ENCODE measurements around the gene SNAP29. TPM values are rescaled to one million over a fixed set of nuclear protein-coding genes. Genes with fewer than 3 reads are reported as not detected.

SNAP29 gene
- total and polyA plus RNA-seq, 2 donors (not counting 3 experiments of a cell fraction or from before 2014, with no cell fraction given): 16.4 to 26.7 TPM

DNA sequence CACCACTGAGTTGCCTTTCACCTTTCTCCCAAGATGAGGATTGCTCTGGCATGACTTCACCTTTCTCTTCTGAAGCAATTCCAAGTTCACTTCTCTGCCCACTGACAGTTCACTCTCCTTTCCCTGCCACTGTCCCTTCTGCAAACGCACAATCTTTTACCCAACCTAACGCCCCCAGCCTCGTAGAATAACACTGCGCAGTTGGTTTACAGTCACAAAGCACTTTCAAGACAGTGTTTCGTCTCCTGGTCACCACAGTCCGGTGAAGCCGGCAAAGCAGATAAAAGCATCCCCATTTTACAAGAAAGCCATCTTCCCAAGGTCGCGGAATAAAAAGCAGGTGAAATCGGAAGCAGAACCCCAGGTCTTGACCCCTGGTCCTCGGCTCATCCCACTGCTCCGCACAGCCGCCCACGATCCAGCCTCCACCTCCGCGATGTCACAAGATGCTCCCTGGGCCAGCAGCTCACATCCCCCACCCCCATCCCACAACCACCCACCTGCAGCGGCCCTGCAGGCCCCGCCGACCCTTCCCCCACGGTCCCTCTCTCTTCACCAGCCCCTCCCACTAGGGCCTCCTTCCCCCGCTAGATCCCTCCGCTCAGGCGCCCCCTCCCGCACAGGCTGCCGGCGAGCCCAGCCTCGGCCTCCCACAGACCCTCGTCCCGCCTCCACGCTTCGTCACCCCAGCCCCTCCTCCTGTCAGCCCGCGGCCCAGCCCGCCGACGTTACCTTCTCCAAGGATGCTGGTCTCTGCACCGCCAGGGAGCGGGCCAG is 781 bp upstream of the SNAP29 start:
- Histone ChIP-seq H2AFZ (ENCODE audit: low read depth, low read length) (peak overlapping the region; percentile 81), H3K36me3 (ENCODE audit: control insufficient read depth in 2 of 2, extremely low read depth in 1 of 2, insufficient read depth in 2 of 2, low read length in 2 of 2) (peaks cover 0 to 7% of the 10 kb centered on the region in 2 experiments), H3K9me1 (replicated peaks; ENCODE audit: control insufficient read depth, extremely low read depth, insufficient read depth, low read length) (no peaks in the 10 kb centered on the region), H3K9ac (replicated peaks; ENCODE audit: extremely low read depth, insufficient read depth, low read length) (peak overlapping the region; percentile 70), H3K27ac (ENCODE audit: insufficient read depth, low read depth, low read length) (peak overlapping the region; percentile 50), H3K4me1 (ENCODE audit: control insufficient read depth, extremely low read depth, insufficient read depth, low read length) (peaks cover 17% of the 10 kb centered on the region), H3K4me3 (replicated peaks in 1 of 3; ENCODE audit: insufficient read depth in 1 of 3, low read depth in 1 of 3, low read length in 3 of 3) (peak overlapping the region; percentile 46 to 79 (median 79)), H4K20me1 (replicated peaks; ENCODE audit: control insufficient read depth, extremely low read depth, insufficient read depth, low read length) (peaks cover 2% of the 10 kb centered on the region), H3K9me3 (replicated peaks; ENCODE audit: control insufficient read depth, insufficient read depth, low read length) (no peaks in the 10 kb centered on the region), H3K27me3 (ENCODE audit: control insufficient read depth in 2 of 2, insufficient read depth in 2 of 2, low read length in 2 of 2) (no peaks in the 10 kb centered on the region), H3K79me2 (ENCODE audit: control insufficient read depth, insufficient read depth, low read length) (peaks cover 46% of the 10 kb centered on the region), H3K4me2 (ENCODE audit: insufficient read depth, low read length) (peak overlapping the region; percentile 92)
- dilution Hi-C loops (cut with MboI; ENCODE audit: extremely low pct_ligation_motif_present, low sequenced_read_pairs) (no loop called here), intact Hi-C loops (cut with micrococcal nuclease) (loop anchor here (1.0 kb wide), 2 partner anchors 59 to 74 kb away; partner anchors contain the start of gene CRKL)
- TF ChIP-seq, protein P1, sequence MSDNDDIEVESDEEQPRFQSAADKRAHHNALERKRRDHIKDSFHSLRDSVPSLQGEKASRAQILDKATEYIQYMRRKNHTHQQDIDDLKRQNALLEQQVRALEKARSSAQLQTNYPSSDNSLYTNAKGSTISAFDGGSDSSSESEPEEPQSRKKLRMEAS (IDR thresholded peaks at IDR 0.05; ENCODE audit: insufficient read depth, insufficient read length): no peak
- TF ChIP-seq GATA2 (IDR thresholded peaks at IDR 0.05; ENCODE audit: insufficient read depth, insufficient read length, low read depth, low read length): no peak
- no peak for TF ChIP-seq EZH2 (IDR thresholded peaks at IDR 0.05; ENCODE audit: borderline replicate concordance, low read depth, low read length, severe bottlenecking)
- TF ChIP-seq FOS (IDR thresholded peaks at IDR 0.05; ENCODE audit: borderline replicate concordance, insufficient read depth, low read length): no peak
- no peak for TF ChIP-seq POLR2AphosphoS5 (IDR thresholded peaks at IDR 0.05; ENCODE audit: insufficient read depth, low read depth, low read length)
- TF ChIP-seq, protein P2, sequence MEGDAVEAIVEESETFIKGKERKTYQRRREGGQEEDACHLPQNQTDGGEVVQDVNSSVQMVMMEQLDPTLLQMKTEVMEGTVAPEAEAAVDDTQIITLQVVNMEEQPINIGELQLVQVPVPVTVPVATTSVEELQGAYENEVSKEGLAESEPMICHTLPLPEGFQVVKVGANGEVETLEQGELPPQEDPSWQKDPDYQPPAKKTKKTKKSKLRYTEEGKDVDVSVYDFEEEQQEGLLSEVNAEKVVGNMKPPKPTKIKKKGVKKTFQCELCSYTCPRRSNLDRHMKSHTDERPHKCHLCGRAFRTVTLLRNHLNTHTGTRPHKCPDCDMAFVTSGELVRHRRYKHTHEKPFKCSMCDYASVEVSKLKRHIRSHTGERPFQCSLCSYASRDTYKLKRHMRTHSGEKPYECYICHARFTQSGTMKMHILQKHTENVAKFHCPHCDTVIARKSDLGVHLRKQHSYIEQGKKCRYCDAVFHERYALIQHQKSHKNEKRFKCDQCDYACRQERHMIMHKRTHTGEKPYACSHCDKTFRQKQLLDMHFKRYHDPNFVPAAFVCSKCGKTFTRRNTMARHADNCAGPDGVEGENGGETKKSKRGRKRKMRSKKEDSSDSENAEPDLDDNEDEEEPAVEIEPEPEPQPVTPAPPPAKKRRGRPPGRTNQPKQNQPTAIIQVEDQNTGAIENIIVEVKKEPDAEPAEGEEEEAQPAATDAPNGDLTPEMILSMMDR (IDR thresholded peaks at IDR 0.05; ENCODE audit: extremely low read depth in 1 of 2, insufficient read depth in 1 of 2, low read depth in 1 of 2, low read length in 2 of 2): no peak
- TF ChIP-seq POLR2A (IDR thresholded peaks at IDR 0.05; ENCODE audit: low read depth, low read length): no peak
- POLR2A ChIA-PET: no interaction called here
- DNase-seq (ENCODE audit: low read depth, low spot score) (peak; percentile 88), FAIRE-seq (peak; percentile 88)
- no TSS peak for BruUV-seq (replicated peaks)
- CTCF ChIA-PET: no interaction called here

Measured in endothelial cell of umbilical vein (primary cell).